HEK293T (cell line): ENCODE measurements around the gene TDG.

Experiments
- FOXA1 ChIP-seq: fragments of 450-650 bp; IDR thresholded peaks from 2 replicates; pipeline ENCODE4 v1.6.1; 2016; ENCODE audit warnings: mild to moderate bottlenecking
- SP1 ChIP-seq: fragments of 450-650 bp; IDR thresholded peaks from 2 replicates; pipeline ENCODE4 v1.6.1; 2017

DNA sequence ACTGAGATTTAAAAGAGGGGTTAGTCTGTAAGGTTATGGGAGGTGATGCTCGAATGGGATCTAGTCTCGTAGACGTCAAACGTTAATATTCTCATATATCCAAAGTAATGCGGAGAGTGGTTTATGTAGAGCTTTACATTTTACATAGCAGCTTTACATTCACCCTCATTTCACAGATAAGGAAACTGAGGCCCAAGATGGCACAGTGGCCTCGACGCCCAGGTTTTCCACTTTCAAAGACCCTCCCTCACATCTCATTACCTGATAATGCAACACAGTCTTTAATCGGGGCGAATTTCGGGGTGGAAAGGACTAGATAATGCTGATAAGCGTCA lies 450 bp upstream of the TDG start:
- TF ChIP-seq SP1 (no peak), FOXA1 (no peak)
